Vagina (tissue), 2 donors: Measurements from ENCODE around the gene SLC22A4. TPM values are rescaled to one million over a fixed set of nuclear protein-coding genes. Genes with fewer than 3 reads are reported as not detected.
A peak's percentile ranks its signal among the peaks of the same experiment; 100 is the strongest.

Source experiments
- DNase-seq, 2 donors: peaks; one replicate each; pipeline ENCODE4 v3.0.0-alpha.2; 2017; ENCODE audit errors: extremely low spot score in 2 of 2
- H3K27ac ChIP-seq: fragments of 200-600 bp; sonication (generic); one replicate; pipeline ENCODE4 v1.5.1; 2019
- H3K27me3 ChIP-seq: fragments of 200-600 bp; sonication (generic); one replicate; pipeline ENCODE4 v1.5.1; 2019
- H3K36me3 ChIP-seq, 2 donors: fragments of 200-600 bp; sonication (generic); one replicate each; pipeline ENCODE4 v1.5.1; 2017 to 2019
- H3K4me1 ChIP-seq: fragments of 200-600 bp; sonication (generic); one replicate; pipeline ENCODE4 v1.5.1; 2019
- H3K4me3 ChIP-seq, 2 donors: fragments of 200-600 bp; sonication (generic); 1 replicate in 1 of 2; 2 replicates in 1 of 2; pipeline ENCODE4 v1.5.1; 2016 to 2019
- H3K9me3 ChIP-seq: fragments of 200-600 bp; sonication (generic); one replicate; pipeline ENCODE4 v1.5.1; 2019
- CTCF ChIP-seq, 3 experiments: fragments of 450-650 bp in 2 of 3; fragments of 200-600 bp in 1 of 3; sonication (generic) in 1 of 3; IDR thresholded peaks; one replicate each; pipeline ENCODE4 v1.5.1; 2017 to 2019; ENCODE audit warnings: antibody characterized with exemption in 3 of 3, mild to moderate bottlenecking in 2 of 3, moderate library complexity in 2 of 3
- POLR2A ChIP-seq, 2 donors: fragments of 450-650 bp; IDR thresholded peaks; one replicate each; pipeline ENCODE4 v1.6.1; 2017; ENCODE audit warnings: antibody characterized with exemption in 2 of 2, mild to moderate bottlenecking in 2 of 2, moderate library complexity in 2 of 2
- POLR2AphosphoS5 ChIP-seq, 2 donors: sonication (generic); formaldehyde crosslinking; IDR thresholded peaks; one replicate each; pipeline ENCODE4 v1.9.0; 2017; ENCODE audit warnings: antibody characterized with exemption in 2 of 2, mild to moderate bottlenecking in 2 of 2, low read depth in 1 of 2; ENCODE audit not compliant: insufficient read depth in 1 of 2
- intact Hi-C: fragments of 100-400 bp; cut with DNase I; formaldehyde crosslinking; loops from one replicate; pipeline ENCODE4 v1.15.1; 2023
- total RNA-seq: library from RNA; depleted of rRNA; stranded (reverse); fragments of >200 nt; gene quantifications from one replicate; pipeline ENCODE4 v1.2.3, GENCODE V29; 2016

SLC22A4 gene
- total RNA-seq, 1 donor from 2014 or later = 1.7 TPM

- peak in 1 of 2 donors; percentile 95 for DNase-seq
- peaks cover 0 to 10% of the 10 kb centered on the region in 2 donors for H3K36me3 ChIP-seq
- TF ChIP-seq POLR2AphosphoS5 (IDR thresholded peaks at IDR 0.05; ENCODE audit: insufficient read depth in 1 of 2, low read depth in 1 of 2) (peak in 1 of 2 donors; percentile 74), POLR2A (IDR thresholded peaks at IDR 0.05) (no peak)
- no peaks in the 10 kb centered on the region for H3K27me3 ChIP-seq
- H3K4me3 ChIP-seq = no peak overlapping the region
- H3K4me1 ChIP-seq = peaks cover 57% of the 10 kb centered on the region
- peak overlapping the region; percentile 91 for H3K27ac ChIP-seq
- no peaks in the 10 kb centered on the region for H3K9me3 ChIP-seq
- intact Hi-C loops = loop anchor here (1.0 kb wide), 1 partner anchor 26 kb away; no protein-coding TSS in a partner anchor
Measured at GRCh38 chr5:132387640-132388117, 93.5 kb downstream of the SLC22A4 start.

GRCh38 chr5:132388244-132389050, 94.3 kb downstream of the SLC22A4 start:
- peaks cover 0 to 10% of the 10 kb centered on the region in 2 donors for H3K36me3 ChIP-seq
- no peaks in the 10 kb centered on the region for H3K27me3 ChIP-seq
- peak in 1 of 2 donors; percentile 87 for DNase-seq
- H3K4me1 ChIP-seq = peaks cover 59% of the 10 kb centered on the region
- intact Hi-C loops = loop anchor here (1.0 kb wide), 1 partner anchor 25 kb away; no protein-coding TSS in a partner anchor
- no peak overlapping the region for H3K4me3 ChIP-seq
- H3K27ac ChIP-seq = peak overlapping the region; percentile 91
- TF ChIP-seq CTCF (IDR thresholded peaks at IDR 0.05) = no peak
- no peak for TF ChIP-seq POLR2A (IDR thresholded peaks at IDR 0.05)
- no peak for TF ChIP-seq POLR2AphosphoS5 (IDR thresholded peaks at IDR 0.05; ENCODE audit: insufficient read depth in 1 of 2, low read depth in 1 of 2)
- no peaks in the 10 kb centered on the region for H3K9me3 ChIP-seq

- no peaks in the 10 kb centered on the region for H3K9me3 ChIP-seq
- H3K4me3 ChIP-seq = no peak overlapping the region
- no peaks in the 10 kb centered on the region for H3K27me3 ChIP-seq
- intact Hi-C loops = no loop called here
- H3K27ac ChIP-seq = peak overlapping the region; percentile 91
- peaks cover 0 to 13% of the 10 kb centered on the region in 2 donors for H3K36me3 ChIP-seq
- TF ChIP-seq CTCF (IDR thresholded peaks at IDR 0.05) = no peak
- no peak for TF ChIP-seq POLR2A (IDR thresholded peaks at IDR 0.05)
- TF ChIP-seq POLR2AphosphoS5 (IDR thresholded peaks at IDR 0.05; ENCODE audit: insufficient read depth in 1 of 2, low read depth in 1 of 2) = no peak
- peaks cover 65% of the 10 kb centered on the region for H3K4me1 ChIP-seq
- no peak for DNase-seq
Measured at GRCh38 chr5:132389051-132389331, 94.8 kb downstream of the SLC22A4 start.

GRCh38 chr5:132389585-132390286, 95.5 kb downstream of the SLC22A4 start:
- TF ChIP-seq POLR2AphosphoS5 (IDR thresholded peaks at IDR 0.05; ENCODE audit: insufficient read depth in 1 of 2, low read depth in 1 of 2) (peak; percentile 71 to 85), CTCF (IDR thresholded peaks at IDR 0.05) (no peak)
- H3K9me3 ChIP-seq = no peaks in the 10 kb centered on the region
- peak in 1 of 2 donors; percentile 99 for DNase-seq
- intact Hi-C loops = no loop called here
- H3K27ac ChIP-seq = peak overlapping the region; percentile 91
- H3K27me3 ChIP-seq = no peaks in the 10 kb centered on the region
- peaks cover 0 to 13% of the 10 kb centered on the region in 2 donors for H3K36me3 ChIP-seq
- no peak overlapping the region for H3K4me3 ChIP-seq
- peaks cover 67% of the 10 kb centered on the region for H3K4me1 ChIP-seq

- TF ChIP-seq POLR2A (IDR thresholded peaks at IDR 0.05) (no peak), POLR2AphosphoS5 (IDR thresholded peaks at IDR 0.05; ENCODE audit: insufficient read depth in 1 of 2, low read depth in 1 of 2) (no peak), CTCF (IDR thresholded peaks at IDR 0.05) (no peak)
Measured at GRCh38 chr5:132391247-132391646, 97.1 kb downstream of the SLC22A4 start.

More at GRCh38 chr5:132391247-132391646, 97.1 kb downstream of the SLC22A4 start:
- no peak overlapping the region for H3K4me3 ChIP-seq
- peaks cover 0 to 11% of the 10 kb centered on the region in 2 donors for H3K36me3 ChIP-seq
- H3K27me3 ChIP-seq = no peaks in the 10 kb centered on the region
- H3K27ac ChIP-seq = peak overlapping the region; percentile 15
- intact Hi-C loops = no loop called here
- DNase-seq = no peak
- H3K4me1 ChIP-seq = peaks cover 56% of the 10 kb centered on the region
- H3K9me3 ChIP-seq = no peaks in the 10 kb centered on the region
